Mesothelial cell of epicardium (in vitro differentiated cells): Measurements from ENCODE around the gene ETV7. TPM values are rescaled to one million over a fixed set of nuclear protein-coding genes. Genes with fewer than 3 reads are reported as not detected.
"Not testable (repeated sequence)": the region's sequence is repeated elsewhere in the genome, so short reads cannot be mapped to it uniquely, and the experiment has no call there.

ENCODE experiments used
- DNase-seq, 2 experiments: peaks; one replicate each; pipeline ENCODE4 v3.0.0; 2021; ENCODE audit warnings: low spot score in 2 of 2; ENCODE audit not compliant: unreplicated experiment in 2 of 2
- H3K27ac Mint-ChIP-seq: 2 replicates; pipeline ENCODE4 v1.8.0; 2021; ENCODE audit warnings: mixed read lengths
- H3K27me3 Mint-ChIP-seq: 2 replicates; pipeline ENCODE4 v1.8.0; 2021; ENCODE audit warnings: low read depth, mixed read lengths
- H3K36me3 Mint-ChIP-seq: 2 replicates; pipeline ENCODE4 v1.8.0; 2021; ENCODE audit warnings: mixed read lengths
- H3K4me1 Mint-ChIP-seq: 2 replicates; pipeline ENCODE4 v1.8.0; 2021; ENCODE audit warnings: mixed read lengths
- H3K4me3 Mint-ChIP-seq: 2 replicates; pipeline ENCODE4 v1.8.0; 2021; ENCODE audit warnings: mild to moderate bottlenecking, moderate library complexity, mixed read lengths
- H3K9me3 Mint-ChIP-seq: 2 replicates; pipeline ENCODE4 v1.8.0; 2021; ENCODE audit warnings: mixed read lengths
- total RNA-seq: library from RNA; stranded (reverse); gene quantifications from 3 replicates; pipeline ENCODE4 v1.2.1, GENCODE V29; 2021
- TF ChIP-seq, protein P1 (sequence below): fragments of 200-600 bp; sonication (generic); IDR thresholded peaks from one replicate; pipeline ENCODE4 v1.5.0; 2021; ENCODE audit warnings: antibody characterized with exemption; ENCODE audit not compliant: unreplicated experiment

ETV7 gene
- total RNA-seq, 1 donor from 2014 or later = 0.47 TPM

DNA sequence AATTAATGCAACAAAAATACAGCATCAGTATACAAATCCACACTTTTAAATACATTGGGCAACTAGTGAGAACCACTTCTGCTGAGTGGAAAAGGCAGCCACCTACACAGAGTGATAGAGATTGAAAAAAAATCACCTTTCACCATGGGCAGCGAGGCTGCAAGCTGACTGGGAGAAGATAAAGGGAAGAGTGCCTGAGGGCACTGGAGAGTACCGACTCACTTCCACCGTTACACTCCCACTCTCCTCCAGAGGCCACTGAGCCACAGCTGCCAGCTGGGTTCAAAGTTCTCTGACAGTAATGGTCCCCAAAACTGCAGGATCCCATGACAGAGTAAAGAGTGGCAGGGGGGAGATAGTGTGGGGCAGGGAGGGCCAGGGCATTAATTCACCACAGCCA lies 31.1 kb upstream of the ETV7 start:
- TF ChIP-seq, protein P1, sequence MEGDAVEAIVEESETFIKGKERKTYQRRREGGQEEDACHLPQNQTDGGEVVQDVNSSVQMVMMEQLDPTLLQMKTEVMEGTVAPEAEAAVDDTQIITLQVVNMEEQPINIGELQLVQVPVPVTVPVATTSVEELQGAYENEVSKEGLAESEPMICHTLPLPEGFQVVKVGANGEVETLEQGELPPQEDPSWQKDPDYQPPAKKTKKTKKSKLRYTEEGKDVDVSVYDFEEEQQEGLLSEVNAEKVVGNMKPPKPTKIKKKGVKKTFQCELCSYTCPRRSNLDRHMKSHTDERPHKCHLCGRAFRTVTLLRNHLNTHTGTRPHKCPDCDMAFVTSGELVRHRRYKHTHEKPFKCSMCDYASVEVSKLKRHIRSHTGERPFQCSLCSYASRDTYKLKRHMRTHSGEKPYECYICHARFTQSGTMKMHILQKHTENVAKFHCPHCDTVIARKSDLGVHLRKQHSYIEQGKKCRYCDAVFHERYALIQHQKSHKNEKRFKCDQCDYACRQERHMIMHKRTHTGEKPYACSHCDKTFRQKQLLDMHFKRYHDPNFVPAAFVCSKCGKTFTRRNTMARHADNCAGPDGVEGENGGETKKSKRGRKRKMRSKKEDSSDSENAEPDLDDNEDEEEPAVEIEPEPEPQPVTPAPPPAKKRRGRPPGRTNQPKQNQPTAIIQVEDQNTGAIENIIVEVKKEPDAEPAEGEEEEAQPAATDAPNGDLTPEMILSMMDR = no peak
- Mint-ChIP-seq H3K27me3 (no peaks in the 10 kb centered on the region), H3K27ac (no peak overlapping the region), H3K9me3 (peaks cover 6% of the 10 kb centered on the region), H3K4me1 (peaks cover 18% of the 10 kb centered on the region), H3K4me3 (no peak overlapping the region), H3K36me3 (no peaks in the 10 kb centered on the region)
- DNase-seq = no peak

DNA sequence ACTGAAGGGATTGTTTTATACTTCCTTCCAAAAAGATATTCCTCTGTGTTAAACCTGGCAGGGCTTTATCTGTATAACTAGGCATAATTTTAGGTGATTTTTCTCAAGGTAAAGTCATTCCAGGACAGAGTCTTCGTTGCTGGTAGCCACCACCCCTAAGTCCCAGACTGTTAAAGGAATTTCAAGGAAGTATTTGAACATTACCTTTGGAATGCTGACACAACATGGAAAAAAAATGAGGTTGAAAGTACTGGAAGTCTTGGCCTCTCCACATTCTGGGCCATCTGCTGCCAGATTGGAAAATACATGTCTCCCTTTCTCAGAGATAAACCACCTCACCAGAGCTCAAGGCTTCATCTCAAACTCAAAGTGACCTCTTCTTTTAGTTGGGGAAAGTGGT lies 27.0 kb upstream of the ETV7 start:
- H3K9me3 Mint-ChIP-seq = peaks cover 8% of the 10 kb centered on the region
- peaks cover 12% of the 10 kb centered on the region for H3K4me1 Mint-ChIP-seq
- no peak overlapping the region for H3K27ac Mint-ChIP-seq
- peaks cover 2% of the 10 kb centered on the region for H3K36me3 Mint-ChIP-seq
- no peak overlapping the region for H3K4me3 Mint-ChIP-seq
- DNase-seq = no peak
- TF ChIP-seq, protein P1 = no peak
- H3K27me3 Mint-ChIP-seq = peaks cover 6% of the 10 kb centered on the region

DNA sequence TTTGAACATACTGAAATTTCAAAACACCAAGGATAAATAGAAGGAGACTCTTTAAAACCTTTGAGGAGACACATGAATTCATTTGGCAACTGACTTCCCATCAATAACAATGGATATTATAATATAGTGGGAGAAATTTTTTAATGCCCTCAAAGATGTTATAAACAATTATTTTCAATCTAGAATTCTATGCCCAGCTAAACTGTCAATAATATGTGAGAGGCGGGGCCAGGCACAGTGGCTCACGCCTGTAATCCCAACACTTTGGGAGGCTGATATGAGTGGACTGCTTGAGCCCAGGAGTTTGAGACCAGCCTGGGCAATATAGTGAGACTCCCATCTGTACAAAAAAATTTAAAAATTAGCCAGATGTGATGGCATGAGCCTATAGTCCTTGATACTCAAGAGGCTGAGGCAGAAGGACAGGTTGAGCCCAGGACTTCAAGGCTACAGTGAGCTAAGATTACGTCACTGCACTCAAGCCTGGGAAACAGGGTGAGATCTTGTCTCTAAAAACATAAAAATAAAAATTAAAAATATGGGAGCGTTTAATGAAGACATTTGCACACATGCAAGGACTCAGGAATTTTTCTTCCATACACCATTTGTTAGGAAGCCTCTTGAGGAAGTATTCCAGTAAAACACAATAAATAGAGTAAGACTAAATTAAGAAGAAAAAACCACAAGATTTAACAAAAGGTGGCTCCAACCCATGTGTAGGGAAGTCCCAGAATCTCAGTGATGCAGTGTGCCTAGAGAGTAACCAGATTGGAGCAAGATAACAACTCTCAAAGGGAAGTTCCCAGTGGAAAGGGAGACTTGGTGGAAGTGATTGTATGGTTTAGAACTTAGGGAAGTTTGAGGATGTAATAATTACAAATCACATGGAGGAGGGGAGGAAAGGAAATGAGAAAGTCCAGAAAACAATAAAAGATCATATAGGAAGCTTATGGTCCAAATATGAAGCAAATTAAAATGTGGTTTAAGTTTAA lies 26.3 kb upstream of the ETV7 start:
- TF ChIP-seq, protein P1 = no peak
- no peak for DNase-seq
- Mint-ChIP-seq H3K4me3 (no peak overlapping the region), H3K36me3 (peaks cover 2% of the 10 kb centered on the region), H3K27me3 (peaks cover 11% of the 10 kb centered on the region), H3K27ac (no peak overlapping the region), H3K9me3 (peaks cover 8% of the 10 kb centered on the region), H3K4me1 (peaks cover 10% of the 10 kb centered on the region)

DNA sequence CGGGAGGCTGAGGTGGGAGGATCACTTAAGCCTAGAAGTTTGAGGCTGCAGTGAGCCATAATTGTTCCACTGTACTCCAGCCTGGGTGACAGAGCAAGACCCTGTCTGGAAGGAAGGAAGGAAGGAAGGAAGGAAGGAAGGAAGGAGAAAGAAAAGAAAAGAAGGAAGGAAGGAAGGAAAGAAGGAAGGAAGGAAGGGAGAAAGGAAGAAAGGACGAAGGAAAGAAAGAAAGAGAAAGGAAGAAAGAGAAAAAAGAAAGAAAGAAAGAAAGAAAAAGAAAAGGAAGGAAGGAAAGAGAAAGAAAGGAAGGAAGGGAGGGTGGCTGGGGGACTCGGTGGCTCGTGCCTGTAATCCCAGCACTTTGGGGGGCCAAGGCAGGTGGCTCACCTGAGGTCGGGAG lies 22.2 kb upstream of the ETV7 start:
- H3K36me3 Mint-ChIP-seq, H3K4me3 Mint-ChIP-seq, H3K9me3 Mint-ChIP-seq, H3K4me1 Mint-ChIP-seq, H3K27ac Mint-ChIP-seq, DNase-seq: not testable (repeated sequence)
- peaks cover 12% of the 10 kb centered on the region for H3K27me3 Mint-ChIP-seq

DNA sequence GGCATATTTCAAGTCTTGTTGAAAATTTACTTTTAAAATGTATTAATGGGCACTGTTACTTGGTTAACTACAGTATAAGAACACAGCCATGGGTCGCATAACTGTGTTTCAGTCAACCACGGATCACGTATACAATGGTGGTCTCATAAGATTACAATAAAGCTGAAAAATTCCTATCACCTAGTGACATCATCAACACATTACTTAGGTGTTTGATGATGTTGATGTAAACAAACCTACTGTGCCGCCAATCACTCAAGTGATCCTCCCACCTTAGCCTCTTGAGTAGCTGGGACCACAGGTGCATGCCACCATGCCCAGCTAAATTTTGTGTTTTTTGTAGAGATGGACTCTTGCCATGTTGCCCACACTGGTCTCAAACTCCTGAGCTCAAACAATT lies 16.7 kb upstream of the ETV7 start:
- H3K36me3 Mint-ChIP-seq = no peaks in the 10 kb centered on the region
- peaks cover 5% of the 10 kb centered on the region for H3K9me3 Mint-ChIP-seq
- H3K27ac Mint-ChIP-seq = no peak overlapping the region
- no peak for DNase-seq
- H3K27me3 Mint-ChIP-seq = peaks cover 5% of the 10 kb centered on the region
- H3K4me3 Mint-ChIP-seq = no peak overlapping the region
- no peaks in the 10 kb centered on the region for H3K4me1 Mint-ChIP-seq
- TF ChIP-seq, protein P1 = no peak

DNA sequence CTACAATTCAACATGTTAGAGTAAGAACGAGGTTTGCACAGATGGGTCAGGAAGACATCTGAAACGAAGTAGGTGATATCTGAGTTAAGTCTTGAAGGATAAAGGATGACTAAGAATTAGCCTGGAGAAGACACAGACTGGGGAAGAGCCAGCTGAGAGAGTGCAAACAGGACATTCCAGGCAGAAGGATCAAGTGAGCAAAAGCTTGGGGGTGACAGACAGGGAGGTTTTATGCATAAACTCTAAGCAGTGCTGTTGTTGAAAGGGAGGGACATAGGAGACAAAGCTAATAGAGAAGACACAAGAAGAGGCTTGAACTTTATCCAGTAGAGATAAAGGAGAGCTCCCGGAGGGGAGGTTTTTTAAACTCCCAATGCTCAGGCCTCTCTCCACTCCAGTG lies 15.0 kb upstream of the ETV7 start:
- Mint-ChIP-seq H3K4me3 (no peak overlapping the region), H3K4me1 (no peaks in the 10 kb centered on the region), H3K36me3 (no peaks in the 10 kb centered on the region), H3K27me3 (no peaks in the 10 kb centered on the region), H3K9me3 (peaks cover 8% of the 10 kb centered on the region), H3K27ac (no peak overlapping the region)
- TF ChIP-seq, protein P1 = no peak
- DNase-seq = no peak
